ENCODE measurements around the gene UGP2.
"Not testable (repeated sequence)": the region's sequence is repeated elsewhere in the genome, so short reads cannot be mapped to it uniquely, and the experiment has no call there.

Gene UGP2
- total RNA-seq: 84.6 to 85.6 reads per million in 2 donors

DNA sequence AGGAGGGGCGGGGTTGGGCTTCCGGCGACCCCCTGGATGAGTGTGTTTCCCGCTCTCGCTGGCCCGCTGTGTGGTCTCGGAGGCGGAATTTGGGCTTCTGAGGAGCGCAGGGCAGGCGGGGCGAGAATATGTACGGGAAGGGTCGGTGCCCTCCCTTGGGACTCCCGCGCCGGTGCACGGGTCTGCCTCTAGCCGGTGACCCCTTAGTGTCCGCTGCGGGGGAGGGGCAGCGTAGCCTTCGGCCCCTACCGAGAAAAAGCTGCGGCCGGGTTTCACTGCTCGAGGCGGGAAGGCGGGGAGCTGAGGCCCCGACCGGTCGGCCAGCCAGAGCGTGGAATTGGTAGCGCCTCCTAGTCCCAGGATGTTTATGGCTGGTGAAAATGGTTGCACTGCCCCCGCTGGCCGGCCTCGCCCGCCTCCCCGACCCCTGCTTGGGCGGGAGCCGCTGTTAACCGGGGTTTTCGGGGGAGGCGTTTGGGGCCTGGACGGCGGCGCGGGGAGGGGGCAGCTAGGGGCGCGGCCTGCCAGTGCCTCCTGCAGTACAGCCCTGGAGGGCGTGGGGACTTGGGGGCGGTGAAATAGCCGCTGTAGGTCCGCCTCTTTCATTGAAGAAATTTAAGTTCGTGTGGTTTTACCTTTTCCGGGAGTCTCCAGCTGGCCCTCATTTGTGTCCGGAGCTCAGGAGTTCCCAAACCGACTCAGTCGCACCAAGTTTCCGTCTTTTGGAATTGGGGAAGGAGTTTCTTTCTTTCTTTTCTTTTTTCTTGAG is at the start of gene UGP2:
Gene UGP2 (plus strand): TSS at position 643 of the 769 bp plus-strand sequence. CDS start 290 bp downstream, outside the sequence.
- peak; percentile 72 for DNase-seq

GRCh38 chr2:63792530-63792929 is 49.2 kb upstream of the UGP2 start:
- DNase-seq: no peak

GRCh38 chr2:63796366-63796765 is 45.3 kb upstream of the UGP2 start:
- DNase-seq: no peak

GRCh38 chr2:63796796-63797195 is 44.9 kb upstream of the UGP2 start:
- no peak for DNase-seq

DNA sequence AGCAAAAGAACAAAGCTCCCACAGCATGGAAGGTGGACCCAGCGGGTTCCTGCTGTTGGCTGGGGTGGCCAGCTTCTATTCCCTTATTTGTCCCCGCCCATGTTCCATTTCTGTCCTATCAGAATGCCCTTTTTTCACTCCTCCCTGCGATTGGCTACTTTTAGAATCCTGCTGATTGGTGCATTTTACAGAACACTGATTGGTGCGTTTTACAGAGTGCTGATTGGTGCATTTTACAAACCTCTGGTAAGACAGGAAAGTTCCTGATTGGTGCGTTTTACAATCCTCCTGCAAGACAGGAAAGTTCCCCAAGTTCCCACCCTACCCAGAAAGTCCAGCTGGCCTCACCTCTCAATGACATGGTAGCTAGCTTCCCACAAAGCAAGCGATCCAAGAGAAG is 40.2 kb upstream of the UGP2 start:
- DNase-seq: no peak

DNA sequence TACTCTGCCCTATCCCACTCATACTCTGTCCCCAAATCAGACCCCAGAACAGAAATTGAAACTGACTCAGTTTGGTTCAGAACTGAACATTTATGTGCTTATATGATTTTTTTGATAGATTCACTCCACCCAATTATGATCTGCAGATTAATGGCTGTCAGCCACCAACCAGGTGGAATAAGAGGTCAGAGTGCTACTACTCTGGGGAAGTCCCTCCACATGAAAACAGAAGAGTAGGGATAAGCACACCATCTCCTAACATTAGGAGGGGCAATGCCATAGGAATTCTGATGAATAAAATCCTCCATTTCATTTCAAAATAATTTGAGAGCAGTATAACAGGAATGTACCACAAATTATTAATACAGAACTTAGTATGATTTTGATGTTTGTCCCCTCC is 36.3 kb upstream of the UGP2 start:
- no peak for DNase-seq

DNA sequence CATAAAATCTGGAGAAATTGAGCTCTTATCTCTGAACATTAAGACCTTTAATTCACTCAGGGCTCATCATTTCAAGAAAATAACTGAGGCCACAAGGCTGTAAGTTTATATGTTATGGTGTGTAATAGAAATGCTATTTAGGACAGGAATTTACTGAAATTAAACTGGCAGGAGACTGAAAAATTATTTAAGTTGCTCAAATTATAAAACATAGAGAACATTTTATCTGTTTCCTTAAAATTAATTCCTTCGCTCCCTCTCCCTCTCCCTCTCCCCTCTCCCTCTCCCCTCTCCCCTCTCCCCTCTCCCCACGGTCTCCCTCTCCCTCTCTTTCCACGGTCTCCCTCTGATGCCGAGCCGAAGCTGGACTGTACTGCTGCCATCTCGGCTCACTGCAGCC is 33.7 kb upstream of the UGP2 start:
- not testable (repeated sequence) for DNase-seq

GRCh38 chr2:63808911-63809310 is 32.8 kb upstream of the UGP2 start:
- not testable (repeated sequence) for DNase-seq

GRCh38 chr2:63811063-63811462 is 30.6 kb upstream of the UGP2 start:
- no peak for DNase-seq

DNA sequence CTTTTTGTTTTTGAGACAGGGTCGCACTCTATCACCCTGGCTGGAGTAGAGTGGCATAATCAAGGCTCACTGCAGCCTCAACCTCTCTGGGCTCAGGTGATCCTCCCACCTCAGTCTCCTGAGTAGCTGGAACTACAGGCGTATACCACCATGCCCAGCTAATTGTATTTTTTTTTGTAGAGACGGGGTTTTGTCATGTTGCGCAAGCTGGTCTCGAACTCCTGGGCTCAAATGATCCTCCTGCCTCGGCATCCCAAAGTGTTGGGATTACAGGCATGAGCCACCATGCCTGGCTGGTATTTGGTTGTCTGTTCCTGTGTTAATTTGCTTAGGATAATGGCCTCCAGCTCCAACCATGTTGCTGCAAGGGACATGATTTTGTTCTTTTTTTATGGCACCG is 29.8 kb upstream of the UGP2 start:
- DNase-seq: not testable (repeated sequence)

DNA sequence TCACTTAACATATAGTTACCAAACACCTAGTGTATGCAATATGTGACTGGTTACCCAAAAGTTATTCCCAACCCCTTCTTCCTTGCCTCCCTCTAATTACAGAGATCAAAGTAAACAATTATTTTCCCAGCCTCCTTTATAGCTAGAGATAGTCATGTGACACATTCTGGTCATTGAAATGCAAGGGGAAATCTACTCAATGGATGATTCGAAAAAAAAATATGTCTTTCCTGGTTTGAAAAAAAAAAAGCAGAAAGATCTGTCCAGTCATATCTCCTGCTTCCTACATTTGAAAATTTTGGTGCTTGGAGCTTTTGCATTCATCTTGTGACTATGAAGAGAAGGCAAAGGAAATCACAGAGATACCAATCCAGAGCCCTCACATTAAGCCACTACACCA is 27.6 kb upstream of the UGP2 start:
- no peak for DNase-seq

DNA sequence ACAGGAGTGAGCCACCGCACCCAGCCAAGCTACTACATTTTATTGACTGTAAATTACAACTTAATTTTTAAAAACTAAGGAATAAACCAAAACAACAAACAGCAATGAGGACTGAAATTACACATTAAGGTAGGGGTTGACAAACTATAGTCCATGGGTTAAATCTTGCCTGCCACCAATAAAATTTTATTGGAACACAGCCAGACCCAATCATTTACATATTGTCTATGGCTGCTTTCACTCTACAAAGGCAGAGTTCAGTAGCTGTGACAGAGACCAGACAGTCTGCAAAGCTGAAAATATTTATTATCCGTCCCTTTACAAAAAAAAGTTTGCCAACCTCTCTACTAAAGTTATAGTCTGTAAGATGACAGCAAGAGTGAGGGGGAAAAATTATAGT is 24.3 kb upstream of the UGP2 start:
- DNase-seq: no peak

DNA sequence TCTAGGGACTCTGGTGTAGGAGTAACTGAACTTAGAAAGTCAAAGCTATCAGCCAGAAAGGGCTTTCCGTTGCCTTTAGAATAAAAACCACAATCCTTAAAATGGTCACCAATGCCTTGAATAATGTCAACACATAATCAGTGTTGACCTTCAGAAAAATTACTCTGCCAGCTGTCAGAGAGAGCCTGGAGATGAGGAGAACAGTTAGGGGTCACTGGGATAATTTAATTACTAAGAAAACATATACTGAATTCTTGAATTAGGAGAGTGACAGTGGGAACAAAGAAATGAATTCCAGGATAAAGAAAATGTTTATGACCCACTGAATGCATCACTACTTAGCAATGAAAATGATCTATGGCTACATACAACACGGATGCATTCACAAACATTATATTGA is 23.4 kb upstream of the UGP2 start:
- DNase-seq: no peak

GRCh38 chr2:63819256-63819655 is 22.4 kb upstream of the UGP2 start:
- no peak for DNase-seq

GRCh38 chr2:63819765-63820717 is 21.7 kb upstream of the UGP2 start:
- DNase-seq: no peak

DNA sequence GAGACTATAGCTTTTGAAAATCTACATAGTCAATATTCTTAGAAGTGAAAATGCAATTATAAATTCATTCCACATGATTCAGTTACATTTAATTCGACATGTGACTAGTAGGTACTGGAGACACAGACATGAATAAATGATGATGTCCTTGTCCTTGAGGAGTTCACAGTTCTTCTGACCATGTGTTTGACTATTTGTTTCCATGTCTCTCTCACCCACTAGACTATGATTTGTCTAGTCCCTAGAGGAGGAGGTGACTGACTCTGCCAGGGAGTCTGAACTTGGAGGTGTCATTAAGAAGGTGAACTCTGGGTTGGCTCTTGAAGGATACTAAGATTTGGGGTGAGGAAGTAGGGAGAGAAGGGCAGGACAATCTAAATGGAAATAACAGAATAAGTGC is 20.7 kb upstream of the UGP2 start:
- DNase-seq: no peak

GRCh38 chr2:63821396-63821795 is 20.3 kb upstream of the UGP2 start:
- DNase-seq: no peak

DNA sequence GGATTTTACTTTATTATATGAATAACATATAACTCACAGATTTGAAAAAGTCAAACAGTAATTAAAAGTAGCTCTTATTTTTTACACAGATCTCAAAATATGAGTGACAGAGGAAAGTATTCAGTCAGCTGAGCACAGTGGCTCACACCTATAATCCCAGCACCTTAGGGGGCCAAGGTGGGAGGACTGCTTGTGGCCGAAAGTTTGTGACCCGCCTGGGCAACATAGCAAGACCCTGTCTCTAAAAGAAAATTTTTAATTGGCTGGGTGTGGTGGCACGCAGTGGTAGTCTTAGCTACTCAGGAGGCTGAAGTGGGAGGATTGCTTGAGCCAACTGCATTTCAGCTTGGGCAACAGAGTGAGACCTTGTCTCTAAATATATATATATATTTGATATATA is 19.2 kb upstream of the UGP2 start:
- no peak for DNase-seq

DNA sequence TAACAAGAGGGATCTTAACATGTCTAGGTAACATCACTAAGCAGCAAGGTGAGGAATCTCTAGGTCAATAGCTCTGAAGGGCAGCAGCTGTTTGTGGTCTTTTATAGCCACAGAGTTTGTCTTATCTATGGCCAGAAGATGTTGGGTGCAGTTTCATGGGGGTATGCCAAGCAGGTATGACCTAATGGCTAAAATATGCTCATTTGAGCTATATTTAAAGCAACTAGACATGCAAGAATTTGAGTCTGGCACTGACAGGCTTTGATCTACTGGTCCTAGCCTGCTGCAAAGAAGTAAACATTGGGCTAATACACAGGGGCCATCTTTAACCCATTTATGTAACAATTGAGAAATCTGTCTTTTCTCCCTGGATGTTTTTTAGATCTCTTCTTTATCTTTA is 13.9 kb upstream of the UGP2 start:
- no peak for DNase-seq

DNA sequence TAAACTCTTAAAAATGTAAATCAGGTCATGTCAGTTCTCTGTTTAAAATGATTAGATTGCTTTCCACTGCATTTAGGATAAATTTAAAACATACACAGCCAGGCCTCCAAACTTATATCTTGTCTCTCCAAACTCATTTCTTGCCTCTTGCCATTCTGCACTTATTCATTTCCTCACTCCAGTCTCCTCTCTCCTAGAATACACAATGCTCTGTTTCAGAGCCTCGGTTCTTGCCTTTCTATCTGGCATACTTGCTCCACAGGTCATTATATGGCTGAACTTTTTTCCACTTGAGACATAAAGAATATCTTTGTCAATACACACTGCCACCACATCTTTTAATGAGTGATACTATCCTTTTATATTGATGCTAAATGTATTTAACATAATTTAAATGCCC is 10.5 kb upstream of the UGP2 start:
- no peak for DNase-seq

- DNase-seq: no peak
Observed at GRCh38 chr2:63834401-63834800, 7.3 kb upstream of the UGP2 start.

DNA sequence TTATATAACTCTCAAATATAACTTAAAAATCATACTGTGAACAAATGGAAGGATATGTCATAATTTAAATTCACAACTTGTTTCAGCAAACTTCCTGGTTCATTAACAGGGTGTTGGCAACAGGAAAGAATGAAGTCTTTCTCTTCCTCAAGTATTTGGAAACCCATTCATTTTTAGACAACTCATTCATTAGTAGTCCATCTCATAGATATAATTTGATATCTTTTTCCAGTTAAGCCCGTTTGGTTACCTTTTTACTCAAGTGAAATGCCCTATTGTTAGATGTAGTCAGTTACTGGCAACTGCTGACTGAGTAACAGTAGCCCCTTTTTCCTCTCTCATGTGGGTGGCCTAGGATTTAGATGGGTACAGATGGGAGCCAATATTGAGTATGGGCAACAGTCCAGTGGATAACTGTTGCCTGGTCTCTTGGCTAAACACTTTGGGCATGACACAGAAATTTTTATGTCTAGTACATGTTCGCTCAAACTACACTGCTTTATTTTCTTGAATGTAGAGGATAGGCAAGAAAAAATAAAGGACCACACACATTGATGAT is 4.6 kb upstream of the UGP2 start:
- no peak for DNase-seq

GRCh38 chr2:63840081-63840784 is 1.5 kb upstream of the UGP2 start:
- DNase-seq: no peak

Measured in activated gamma-delta T cell (primary cell).